ENCODE results near the gene CHCHD6.

- no peak for TF ChIP-seq CTCF (IDR thresholded peaks at IDR 0.05)
- no peak for TF ChIP-seq POLR2A (IDR thresholded peaks at IDR 0.05)
Measured at GRCh38 chr3:126896067-126896441, 192.0 kb downstream of the CHCHD6 start.
